A549 (cell line): Measurements from ENCODE around the gene LYZL1. TPM values are rescaled to one million over a fixed set of nuclear protein-coding genes. Genes with fewer than 3 reads are reported as not detected.

Experiments
- ATAC-seq, 2 experiments: fragments of 200-7000 bp in 1 of 2; fragments of >200 bp in 1 of 2; cut with Nextera tagmentation in 1 of 2; cut with Tn5 transposase in 1 of 2; 3 replicates each; pipeline versions ENCODE4 v1.8.0 to v1.9.1; 2018 to 2020; ENCODE audit warnings: mild to moderate bottlenecking in 1 of 2, moderate library complexity in 1 of 2
- CTCF ChIA-PET: fragments of 300-600 bp; sonication (Branson Sonifier 250); formaldehyde crosslinking; extraction: SDS; loops from one replicate; lab custom pipeline; 2021; ENCODE audit warnings: antibody characterized with exemption, inconsistent platforms; lab: Yijun Ruan, JAX
- POLR2A ChIA-PET: fragments of 350-600 bp; formaldehyde crosslinking; extraction: SDS; loops from one replicate; lab custom pipeline; 2021; ENCODE audit warnings: antibody characterized with exemption, inconsistent platforms; lab: Yijun Ruan, JAX
- DNase-seq, 2 experiments: peaks; one replicate each; pipeline versions ENCODE4 v3.0.0 to v3.0.0-alpha.2; 2011 to 2016; ENCODE audit warnings: low read depth in 1 of 2, low spot score in 1 of 2
- FAIRE-seq: peaks from 2 replicates; lab custom pipeline; 2011; peaks lifted over from hg19 to GRCh38; lab: Jason Lieb, UNC
- H3K27ac ChIP-seq, 2 experiments: fragments of >200 bp; sonication (Bioruptor Twin); formaldehyde crosslinking; 3 replicates each; pipeline ENCODE4 v1.5.1; 2016 to 2017
- H3K4me1 ChIP-seq: fragments of >200 bp; sonication (Bioruptor Twin); formaldehyde crosslinking; 3 replicates; pipeline ENCODE4 v1.6.1; 2016
- H3K4me2 ChIP-seq: fragments of >200 bp; sonication (Bioruptor Twin); formaldehyde crosslinking; 3 replicates; pipeline ENCODE4 v1.6.1; 2016
- H3K4me3 ChIP-seq: fragments of >200 bp; sonication (Bioruptor Twin); formaldehyde crosslinking; 3 replicates; pipeline ENCODE4 v1.5.1; 2016
- H3K9me3 ChIP-seq: fragments of >200 bp; sonication (Bioruptor Twin); formaldehyde crosslinking; 3 replicates; pipeline ENCODE4 v1.6.1; 2016
- CEBPB ChIP-seq, 2 experiments: fragments of >200 bp in 1 of 2; sonication (Bioruptor Twin) in 1 of 2; formaldehyde crosslinking in 1 of 2; IDR thresholded peaks; 2 replicates each; pipeline ENCODE4 v1.6.1; 2012 to 2016
- CHD4 ChIP-seq: fragments of 200-600 bp; sonication (generic); IDR thresholded peaks from 2 replicates; pipeline ENCODE4 v1.6.1; 2016; ENCODE audit warnings: antibody characterized with exemption, mild to moderate bottlenecking, borderline replicate concordance
- E2F6 ChIP-seq: IDR thresholded peaks from 2 replicates; pipeline ENCODE4 v1.6.1; 2012; ENCODE audit warnings: low read depth, borderline replicate concordance
- EP300 ChIP-seq, 2 experiments: fragments of >200 bp; sonication (Bioruptor Twin); formaldehyde crosslinking; IDR thresholded peaks; 2 replicates in 1 of 2; 3 replicates in 1 of 2; pipeline ENCODE4 v1.6.1; 2016 to 2017
- GATA3 ChIP-seq: IDR thresholded peaks from 2 replicates; pipeline ENCODE4 v1.6.1; 2012; ENCODE audit warnings: borderline replicate concordance
- HOXB13 ChIP-seq: fragments of 250-450 bp; sonication (Bioruptor Pico); IDR thresholded peaks from 2 replicates; pipeline ENCODE4 v1.5.0; 2020; ENCODE audit warnings: low read depth, mild to moderate bottlenecking, moderate library complexity
- HOXB5 ChIP-seq: fragments of 250-450 bp; sonication (Bioruptor Pico); IDR thresholded peaks from 2 replicates; pipeline ENCODE4 v1.5.0; 2020; ENCODE audit warnings: mild to moderate bottlenecking, moderate library complexity
- JUN ChIP-seq, 2 experiments: fragments of >200 bp; sonication (Bioruptor Twin); formaldehyde crosslinking; IDR thresholded peaks; 2 replicates in 1 of 2; 3 replicates in 1 of 2; pipeline ENCODE4 v1.6.1; 2016 to 2017
- JUNB ChIP-seq: fragments of >200 bp; sonication (Bioruptor Twin); formaldehyde crosslinking; IDR thresholded peaks from 2 replicates; pipeline ENCODE4 v1.6.1; 2016
- KDM5A ChIP-seq: fragments of 200-600 bp; sonication (generic); IDR thresholded peaks from 2 replicates; pipeline ENCODE4 v1.6.1; 2016; ENCODE audit warnings: antibody characterized with exemption, mild to moderate bottlenecking
- MAZ ChIP-seq: fragments of 150-350 bp; IDR thresholded peaks from 2 replicates; pipeline ENCODE4 v1.6.1; 2014; ENCODE audit warnings: antibody characterized with exemption, low read depth, low read length, borderline replicate concordance
- NFE2L2 ChIP-seq: fragments of 150-350 bp; conservative IDR thresholded peaks from 2 replicates; pipeline ENCODE4 v1.6.1; 2014; ENCODE audit warnings: low read length
- NPAS2 ChIP-seq: fragments of 250-450 bp; sonication (Bioruptor Pico); IDR thresholded peaks from 2 replicates; pipeline ENCODE4 v1.8.0; 2022; ENCODE audit warnings: mild to moderate bottlenecking, moderate library complexity, borderline replicate concordance
- NR3C1 ChIP-seq: fragments of >200 bp; sonication (Bioruptor Twin); formaldehyde crosslinking; IDR thresholded peaks from 3 replicates; pipeline ENCODE4 v1.6.1; 2017
- PHF8 ChIP-seq: fragments of 200-600 bp; sonication (generic); IDR thresholded peaks from 2 replicates; pipeline ENCODE4 v1.6.1; 2016; ENCODE audit warnings: low read depth, mild to moderate bottlenecking, antibody characterized with exemption, moderate library complexity, borderline replicate concordance
- RNF2 ChIP-seq: fragments of 200-600 bp; sonication (generic); IDR thresholded peaks from 2 replicates; pipeline ENCODE4 v1.6.1; 2016; ENCODE audit warnings: low read depth, mild to moderate bottlenecking, antibody characterized with exemption, moderate library complexity, borderline replicate concordance
- TP53 ChIP-seq: fragments of 250-450 bp; sonication (Bioruptor Pico); IDR thresholded peaks from 2 replicates; pipeline ENCODE4 v1.5.0; 2021; ENCODE audit warnings: mild to moderate bottlenecking, moderate library complexity
- USF2 ChIP-seq: fragments of 450-650 bp; IDR thresholded peaks from 2 replicates; pipeline ENCODE4 v1.6.1; 2014; ENCODE audit warnings: antibody characterized with exemption
- ZC3H11A ChIP-seq: fragments of 450-650 bp; IDR thresholded peaks from 2 replicates; pipeline ENCODE4 v1.6.1; 2014; ENCODE audit warnings: antibody characterized with exemption, mild to moderate bottlenecking
- ZNF302 ChIP-seq: fragments of 250-450 bp; sonication (Bioruptor Pico); IDR thresholded peaks from 2 replicates; pipeline ENCODE4 v1.9.0; 2021; ENCODE audit warnings: inconsistent platforms, mild to moderate bottlenecking, moderate library complexity
- WGBS: methylation state at CpG from one replicate; pipeline ENCODE4 v1.1.6; 2017; ENCODE audit errors: missing lambda C conversion rate; 5-methylcytosine and 5-hydroxymethylcytosine counted together
- polyA plus RNA-seq, 4 experiments: library from polyadenylated mRNA; depleted of rRNA in 3 of 4; stranded (reverse); fragments of >200 nt; fragmentation: RNase III in 1 of 4; extraction: RNeasy Plus Mini Kit Qiagen cat#74134 plus additional on column Dnase treatment in 1 of 4; gene quantifications; 2 replicates in 3 of 4; 3 replicates in 1 of 4; pipeline ENCODE4 v1.2.3, GENCODE V29; 2011 to 2017

The LYZL1 gene
- polyA plus RNA-seq, 2 of the 4 experiments (the other 2 are of a cell fraction), result not detected

- Histone ChIP-seq H3K4me1 (peaks cover 28% of the 10 kb centered on the region), H3K27ac (no peak overlapping the region)
These were observed 35.2 kb upstream of the LYZL1 start for GRCh38 chr10:29253690-29254029.

GRCh38 chr10:29254123-29255046 is 34.5 kb upstream of the LYZL1 start:
- no peaks in the 10 kb centered on the region for H3K9me3 ChIP-seq
- peaks cover 28% of the 10 kb centered on the region for H3K4me1 ChIP-seq
- 56% methylated on average over 9 of the region's 9 CpGs for WGBS
- POLR2A ChIA-PET, result interaction anchor here (1.2 kb wide), 1 partner anchor 577 kb away, joined by 3 read pairs; the partner anchor contains the start of gene BAMBI
- CTCF ChIA-PET, result interaction anchor here (0.7 to 2.4 kb wide), 4 partner anchors 11 to 590 kb away, joined by 3 to 8 read pairs (median 5); no protein-coding TSS in a partner anchor
- FAIRE-seq (no peak), DNase-seq (peak in 1 of 2 experiments; percentile 17), ATAC-seq (peak in 1 of 2 experiments; percentile 43; a peak in 3 of 6 replicates)
- H3K4me3 ChIP-seq, result no peak overlapping the region
- peak overlapping the region in 1 of 2 experiments; percentile 18; a peak in 1 of 6 replicates for H3K27ac ChIP-seq
- peak; percentile 85 for TF ChIP-seq GATA3
- no peak for TF ChIP-seq USF2
- H3K4me2 ChIP-seq, result peak overlapping the region; percentile 28; the same call in 2 of the 3 replicates

More at GRCh38 chr10:29253690-29254029, 35.2 kb upstream of the LYZL1 start:
- ChIA-PET CTCF (interaction anchor here (0.7 to 2.4 kb wide), 3 partner anchors 11 to 314 kb away, joined by 3 to 8 read pairs (median 5); no protein-coding TSS in a partner anchor), POLR2A (interaction anchor here (1.2 kb wide), 1 partner anchor 576 kb away, joined by 3 read pairs; the partner anchor contains the start of gene BAMBI)
- TF ChIP-seq NPAS2 (CRISPR knock-in tag) (no peak), HOXB5 (no peak), E2F6 (no peak), HOXB13 (CRISPR knock-in tag) (no peak), ZNF302 (CRISPR knock-in tag) (no peak), PHF8 (no peak), JUNB (no peak), MAZ (no peak), CHD4 (no peak), RNF2 (no peak), NFE2L2 (no peak), JUN (IDR thresholded peaks at IDR 0.05) (no peak), NR3C1 (no peak), EP300 (IDR thresholded peaks at IDR 0.05) (no peak)
- 41% methylated on average over 3 of the region's 3 CpGs for WGBS
- Histone ChIP-seq H3K9me3 (no peaks in the 10 kb centered on the region), H3K4me3 (no peak overlapping the region), H3K4me2 (no peak overlapping the region)
- DNase-seq (no peak), FAIRE-seq (no peak), ATAC-seq (no peak)

GRCh38 chr10:29255104-29255503 is 33.8 kb upstream of the LYZL1 start:
- CTCF ChIA-PET, result interaction anchor here (1.1 to 2.4 kb wide), 3 partner anchors 49 to 591 kb away, joined by 3 to 8 read pairs (median 5); no protein-coding TSS in a partner anchor
- 77% methylated on average over 3 of the region's 3 CpGs for WGBS
- no peak overlapping the region for H3K4me3 ChIP-seq

More at GRCh38 chr10:29255104-29255503, 33.8 kb upstream of the LYZL1 start:
- peaks cover 28% of the 10 kb centered on the region for H3K4me1 ChIP-seq
- POLR2A ChIA-PET, result no interaction called here
- ATAC-seq (no peak), FAIRE-seq (no peak), DNase-seq (no peak)
- H3K4me2 ChIP-seq, result no peak overlapping the region
- peak overlapping the region in 1 of 2 experiments; percentile 18; a peak in 1 of 6 replicates for H3K27ac ChIP-seq
- TF ChIP-seq CEBPB (IDR thresholded peaks at IDR 0.05) (no peak), TP53 (CRISPR knock-in tag) (no peak), JUN (IDR thresholded peaks at IDR 0.05) (no peak), KDM5A (no peak), RNF2 (no peak), E2F6 (no peak), USF2 (no peak), ZC3H11A (no peak)
- H3K9me3 ChIP-seq, result no peaks in the 10 kb centered on the region
